MM.1S (cell line): ENCODE measurements around the gene DNAJB7.

Experiments
- EZH2 ChIP-seq: fragments of 300-600 bp; sonication (generic); optimal IDR thresholded peaks from 2 replicates; pipeline ENCODE3; 2017; ENCODE audit warnings: low read depth, mild to moderate bottlenecking, antibody characterized with exemption, low read length, mixed read lengths
- EZH2phosphoT487 ChIP-seq: fragments of 300-600 bp; sonication (generic); IDR thresholded peaks from 2 replicates; pipeline ENCODE4 v1.6.1; 2018; ENCODE audit warnings: antibody characterized with exemption, low read length

- TF ChIP-seq EZH2 = no peak
- TF ChIP-seq EZH2phosphoT487 = no peak
Observed at GRCh38 chr22:40867109-40867508, 5.2 kb upstream of the DNAJB7 start.
